Tibial nerve (tissue), 3 donors: ENCODE results near the gene HDAC2.

Source experiments
- POLR2A ChIP-seq, 2 donors: fragments of 450-650 bp; IDR thresholded peaks; one replicate each; pipeline ENCODE4 v1.6.1; 2017; ENCODE audit warnings: antibody characterized with exemption in 2 of 2, mild to moderate bottlenecking in 2 of 2, moderate library complexity in 2 of 2
- TF ChIP-seq, protein P1 (sequence below), 5 experiments: fragments of 200-600 bp in 3 of 5; fragments of 450-650 bp in 2 of 5; sonication (generic) in 3 of 5; IDR thresholded peaks; one replicate each; pipeline ENCODE4 v1.5.1; 2016 to 2019; ENCODE audit warnings: antibody characterized with exemption in 5 of 5, mild to moderate bottlenecking in 3 of 5, moderate library complexity in 2 of 5

DNA sequence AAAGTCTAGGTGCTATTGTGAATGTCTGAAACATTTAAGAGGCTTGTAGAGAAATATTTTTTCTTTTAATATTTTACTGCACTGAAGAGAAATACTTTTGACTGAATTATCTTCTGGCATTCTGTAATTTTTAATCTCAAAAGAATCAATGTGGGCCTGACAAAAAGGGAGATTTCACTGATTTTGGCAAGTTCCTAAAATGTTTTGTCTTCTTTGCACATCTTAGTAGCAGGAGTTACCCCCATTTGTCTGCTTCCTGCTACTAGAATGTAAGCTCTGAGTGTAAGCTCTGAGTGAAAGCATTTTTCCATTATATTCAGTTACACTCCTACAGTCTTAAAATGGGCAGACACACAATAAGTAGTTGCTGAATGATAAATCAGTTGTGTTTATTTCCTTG lies 31.1 kb downstream of the HDAC2 start:
- TF ChIP-seq, protein P1, sequence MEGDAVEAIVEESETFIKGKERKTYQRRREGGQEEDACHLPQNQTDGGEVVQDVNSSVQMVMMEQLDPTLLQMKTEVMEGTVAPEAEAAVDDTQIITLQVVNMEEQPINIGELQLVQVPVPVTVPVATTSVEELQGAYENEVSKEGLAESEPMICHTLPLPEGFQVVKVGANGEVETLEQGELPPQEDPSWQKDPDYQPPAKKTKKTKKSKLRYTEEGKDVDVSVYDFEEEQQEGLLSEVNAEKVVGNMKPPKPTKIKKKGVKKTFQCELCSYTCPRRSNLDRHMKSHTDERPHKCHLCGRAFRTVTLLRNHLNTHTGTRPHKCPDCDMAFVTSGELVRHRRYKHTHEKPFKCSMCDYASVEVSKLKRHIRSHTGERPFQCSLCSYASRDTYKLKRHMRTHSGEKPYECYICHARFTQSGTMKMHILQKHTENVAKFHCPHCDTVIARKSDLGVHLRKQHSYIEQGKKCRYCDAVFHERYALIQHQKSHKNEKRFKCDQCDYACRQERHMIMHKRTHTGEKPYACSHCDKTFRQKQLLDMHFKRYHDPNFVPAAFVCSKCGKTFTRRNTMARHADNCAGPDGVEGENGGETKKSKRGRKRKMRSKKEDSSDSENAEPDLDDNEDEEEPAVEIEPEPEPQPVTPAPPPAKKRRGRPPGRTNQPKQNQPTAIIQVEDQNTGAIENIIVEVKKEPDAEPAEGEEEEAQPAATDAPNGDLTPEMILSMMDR (IDR thresholded peaks at IDR 0.05): no peak
- no peak for TF ChIP-seq POLR2A (IDR thresholded peaks at IDR 0.05)
